GM18858 (cell line): ENCODE results near the gene COX6A1.

Experiments used
- ATAC-seq: cut with Tn5 transposase; IDR thresholded peaks from one replicate; pipeline ENCODE4 v1.9.1; 2021; ENCODE audit not compliant: unreplicated experiment

COX6A1 gene

GRCh38 chr12:120437735-120438494 is at the start of gene COX6A1:
COX6A1 (plus strand) TSS chr12:120438113; CDS start chr12:120438127, 14 bp downstream.
- peak; percentile 96 for ATAC-seq

- ATAC-seq: no peak
Measured at GRCh38 chr12:120388691-120389481, 49.0 kb upstream of the COX6A1 start.

GRCh38 chr12:120390540-120391120 is 47.3 kb upstream of the COX6A1 start:
- no peak for ATAC-seq

- ATAC-seq: no peak
Measured at GRCh38 chr12:120394483-120395367, 43.2 kb upstream of the COX6A1 start.

GRCh38 chr12:120397824-120398540 is 39.9 kb upstream of the COX6A1 start:
- no peak for ATAC-seq

- ATAC-seq: no peak
Measured at GRCh38 chr12:120399531-120399930, 38.4 kb upstream of the COX6A1 start.

- ATAC-seq: no peak
Measured at GRCh38 chr12:120402217-120402616, 35.7 kb upstream of the COX6A1 start.

- no peak for ATAC-seq
Measured at GRCh38 chr12:120403869-120404268, 34.0 kb upstream of the COX6A1 start.

GRCh38 chr12:120404271-120404670 is 33.6 kb upstream of the COX6A1 start:
- ATAC-seq: no peak

- no peak for ATAC-seq
Measured at GRCh38 chr12:120406069-120406468, 31.8 kb upstream of the COX6A1 start.

GRCh38 chr12:120406553-120406952 is 31.4 kb upstream of the COX6A1 start:
- no peak for ATAC-seq

GRCh38 chr12:120408771-120409170 is 29.1 kb upstream of the COX6A1 start:
- no peak for ATAC-seq

GRCh38 chr12:120412421-120412820 is 25.5 kb upstream of the COX6A1 start:
- no peak for ATAC-seq

GRCh38 chr12:120413901-120414695 is 23.8 kb upstream of the COX6A1 start:
- no peak for ATAC-seq

GRCh38 chr12:120416490-120417216 is 21.3 kb upstream of the COX6A1 start:
- ATAC-seq: no peak

GRCh38 chr12:120417917-120418580 is 19.9 kb upstream of the COX6A1 start:
- no peak for ATAC-seq

GRCh38 chr12:120421701-120422100 is 16.2 kb upstream of the COX6A1 start:
- no peak for ATAC-seq

GRCh38 chr12:120422892-120423456 is 14.9 kb upstream of the COX6A1 start:
- ATAC-seq: no peak
